Endothelial cell of umbilical vein (primary cell): ENCODE results near the gene FAM221B. TPM values are rescaled to one million over a fixed set of nuclear protein-coding genes. Genes with fewer than 3 reads are reported as not detected.

Source experiments
- BruUV-seq: library from RNA; stranded (reverse); fragments of 400-500 nt; replicated peaks from 2 replicates; lab custom pipeline; 2021; lab: Mats Ljungman, UMichigan
- CTCF ChIA-PET: fragments of 300-600, 350-600 bp; sonication (Branson Sonifier 250); formaldehyde crosslinking; loops from one replicate; lab custom pipeline; 2021; ENCODE audit warnings: antibody characterized with exemption, inconsistent platforms; lab: Charles Lee
- POLR2A ChIA-PET: fragments of 300-600, 350-600 bp; sonication (Branson Sonifier 250); formaldehyde crosslinking; loops from one replicate; lab custom pipeline; 2021; ENCODE audit warnings: antibody characterized with exemption, inconsistent platforms; lab: Charles Lee
- DNase-seq: peaks from one replicate; pipeline ENCODE4 v3.0.0-alpha.2; 2011; ENCODE audit warnings: low read depth, low spot score
- FAIRE-seq: peaks from 2 replicates; lab custom pipeline; 2011; peaks lifted over from hg19 to GRCh38; lab: Jason Lieb, UNC
- H2AFZ ChIP-seq: 2 replicates; pipeline ENCODE4 v1.6.0; 2012; ENCODE audit warnings: low read depth, low read length, control low read depth, inconsistent platforms
- H3K27ac ChIP-seq: 2 replicates; pipeline ENCODE4 v1.5.1; 2011; ENCODE audit warnings: low read depth, mild to moderate bottlenecking, control low read depth, low read length, moderate library complexity; ENCODE audit not compliant: insufficient read depth
- H3K27me3 ChIP-seq, 2 experiments: 2 replicates each; pipeline versions ENCODE4 v1.6.0 to v1.6.1; 2011; ENCODE audit warnings: low read length in 2 of 2, mixed read lengths in 1 of 2; ENCODE audit not compliant: control insufficient read depth in 2 of 2, insufficient read depth in 2 of 2
- H3K36me3 ChIP-seq, 2 experiments: 2 replicates in 1 of 2; 3 replicates in 1 of 2; pipeline ENCODE4 v1.5.1; 2011; ENCODE audit warnings: low read length in 2 of 2, mild to moderate bottlenecking in 1 of 2, moderate library complexity in 1 of 2; ENCODE audit not compliant: control insufficient read depth in 2 of 2, insufficient read depth in 2 of 2; ENCODE audit errors: extremely low read depth in 1 of 2
- H3K4me1 ChIP-seq: 3 replicates; pipeline ENCODE4 v1.5.1; 2011; ENCODE audit warnings: mild to moderate bottlenecking, low read length; ENCODE audit not compliant: control insufficient read depth, insufficient read depth; ENCODE audit errors: extremely low read depth
- H3K4me2 ChIP-seq: 2 replicates; pipeline ENCODE4 v1.6.1; 2011; ENCODE audit warnings: low read length, control low read depth, mixed read lengths; ENCODE audit not compliant: insufficient read depth
- H3K4me3 ChIP-seq, 3 experiments: fragments of 200-600 bp in 1 of 3; sonication (generic), shearing (Covaris generic) in 1 of 3; replicated peaks in 1 of 3; 2 replicates each; pipeline ENCODE4 v1.5.1; 2011 to 2016; ENCODE audit warnings: control low read depth in 3 of 3, low read length in 3 of 3, mild to moderate bottlenecking in 2 of 3, inconsistent platforms in 1 of 3, low read depth in 1 of 3, moderate library complexity in 1 of 3; ENCODE audit not compliant: insufficient read depth in 1 of 3
- H3K79me2 ChIP-seq: 2 replicates; pipeline ENCODE4 v1.6.0; 2012; ENCODE audit warnings: low read length, inconsistent platforms; ENCODE audit not compliant: control insufficient read depth, insufficient read depth
- H3K9ac ChIP-seq: replicated peaks from 2 replicates; pipeline ENCODE3; 2011; ENCODE audit warnings: low read length, control low read depth; ENCODE audit not compliant: insufficient read depth; ENCODE audit errors: extremely low read depth
- H3K9me1 ChIP-seq: replicated peaks from 3 replicates; pipeline ENCODE4 v1.6.0; 2011; ENCODE audit warnings: mild to moderate bottlenecking, low read length; ENCODE audit not compliant: control insufficient read depth, insufficient read depth; ENCODE audit errors: extremely low read depth
- H3K9me3 ChIP-seq: replicated peaks from 2 replicates; pipeline ENCODE4 v1.5.1; 2012; ENCODE audit warnings: low read length, inconsistent platforms; ENCODE audit not compliant: control insufficient read depth, insufficient read depth
- H4K20me1 ChIP-seq: replicated peaks from 2 replicates; pipeline ENCODE3; 2011; ENCODE audit warnings: mild to moderate bottlenecking, low read length; ENCODE audit not compliant: control insufficient read depth, insufficient read depth; ENCODE audit errors: extremely low read depth
- EZH2 ChIP-seq: IDR thresholded peaks from 2 replicates; pipeline ENCODE4 v1.6.1; 2012; ENCODE audit warnings: borderline replicate concordance, low read depth, mild to moderate bottlenecking, moderate library complexity, low read length, inconsistent platforms; ENCODE audit not compliant: severe bottlenecking
- FOS ChIP-seq: IDR thresholded peaks from 2 replicates; pipeline ENCODE4 v1.6.1; 2011; ENCODE audit warnings: mild to moderate bottlenecking, low read length, moderate library complexity, borderline replicate concordance; ENCODE audit not compliant: insufficient read depth
- GATA2 ChIP-seq: IDR thresholded peaks from 2 replicates; pipeline ENCODE4 v1.7.0; 2011; ENCODE audit warnings: low read depth, mild to moderate bottlenecking, moderate library complexity, mixed read lengths, low read length; ENCODE audit not compliant: insufficient read length, insufficient read depth
- JUN ChIP-seq: IDR thresholded peaks from 2 replicates; pipeline ENCODE4 v1.6.1; 2011; ENCODE audit warnings: borderline replicate concordance, low read depth; ENCODE audit not compliant: insufficient read length, insufficient read depth
- MYC ChIP-seq: IDR thresholded peaks from one replicate; pipeline ENCODE4 v1.6.1; 2011; ENCODE audit warnings: mild to moderate bottlenecking, low read depth, low read length
- POLR2A ChIP-seq: IDR thresholded peaks from 2 replicates; pipeline ENCODE4 v1.6.1; 2012; ENCODE audit warnings: low read depth, mild to moderate bottlenecking, control low read depth, low read length
- POLR2AphosphoS5 ChIP-seq: IDR thresholded peaks from 2 replicates; pipeline ENCODE4 v1.6.1; 2012; ENCODE audit warnings: low read depth, mild to moderate bottlenecking, control low read depth, low read length, moderate library complexity; ENCODE audit not compliant: insufficient read depth
- dilution Hi-C: fragments of 300-500 bp; cut with MboI; formaldehyde crosslinking; loops from one replicate; pipeline ENCODE4 v1.15.0; 2019; ENCODE audit warnings: low sequenced_read_pairs; ENCODE audit not compliant: extremely low pct_ligation_motif_present
- intact Hi-C: fragments of 100-400 bp; cut with micrococcal nuclease; formaldehyde crosslinking; loops from one replicate; pipeline ENCODE4 v1.10.0; 2022
- polyA plus RNA-seq, 4 experiments: library from polyadenylated mRNA; depleted of rRNA in 3 of 4; stranded (reverse) in 3 of 4; unstranded in 1 of 4; fragments of >200 nt; gene quantifications; 2 replicates each; pipeline versions ENCODE4 v1.2.1 to v1.2.3, GENCODE V29; 2011 to 2012; ENCODE audit warnings: missing spikeins in 1 of 4
- total RNA-seq: library from RNA; stranded (reverse); gene quantifications from 2 replicates; pipeline ENCODE4 v1.2.3, GENCODE V29; 2021
- TF ChIP-seq, protein P1 (sequence below), 2 donors: IDR thresholded peaks; 1 replicate in 1 of 2; 2 replicates in 1 of 2; pipeline ENCODE4 v1.5.1; 2011; ENCODE audit warnings: low read length in 2 of 2, mild to moderate bottlenecking in 2 of 2, moderate library complexity in 2 of 2, control low read depth in 1 of 2, inconsistent platforms in 1 of 2, low read depth in 1 of 2; ENCODE audit not compliant: insufficient read depth in 1 of 2; ENCODE audit errors: extremely low read depth in 1 of 2
- TF ChIP-seq, protein P2 (sequence below): IDR thresholded peaks from 2 replicates; pipeline ENCODE4 v1.6.1; 2011; ENCODE audit not compliant: insufficient read depth, insufficient read length

The FAM221B gene
- total and polyA plus RNA-seq, 2 donors (not counting 3 experiments of a cell fraction or from before 2014, with no cell fraction given) = not detected

GRCh38 chr9:35864695-35865255 lies 36.2 kb upstream of the FAM221B start:
- no peak overlapping the region for H3K4me2 ChIP-seq
- POLR2A ChIA-PET = no interaction called here
- no peak overlapping the region for H2AFZ ChIP-seq
- no peak overlapping the region for H3K9ac ChIP-seq
- H3K79me2 ChIP-seq = no peaks in the 10 kb centered on the region
- dilution Hi-C loops = no loop called here
- no peaks in the 10 kb centered on the region for H3K9me3 ChIP-seq
- no TSS peak for BruUV-seq
- no peak overlapping the region for H3K4me3 ChIP-seq
- FAIRE-seq (no peak), DNase-seq (no peak)
- H3K27ac ChIP-seq = no peak overlapping the region
- intact Hi-C loops = loop anchor here (2.0 kb wide), 1 partner anchor 16 kb away; no protein-coding TSS in a partner anchor
- CTCF ChIA-PET = interaction anchor here (0.9 to 2.6 kb wide), 3 partner anchors 14 to 39 kb away, joined by 3 to 7 read pairs (median 3); no protein-coding TSS in a partner anchor
- H3K36me3 ChIP-seq = no peaks in the 10 kb centered on the region
- no peaks in the 10 kb centered on the region for H3K9me1 ChIP-seq
- no peaks in the 10 kb centered on the region for H4K20me1 ChIP-seq
- H3K4me1 ChIP-seq = no peaks in the 10 kb centered on the region
- peaks cover 8 to 24% of the 10 kb centered on the region in 2 experiments for H3K27me3 ChIP-seq
- TF ChIP-seq FOS (no peak), GATA2 (no peak), POLR2A (no peak), JUN (no peak)

DNA sequence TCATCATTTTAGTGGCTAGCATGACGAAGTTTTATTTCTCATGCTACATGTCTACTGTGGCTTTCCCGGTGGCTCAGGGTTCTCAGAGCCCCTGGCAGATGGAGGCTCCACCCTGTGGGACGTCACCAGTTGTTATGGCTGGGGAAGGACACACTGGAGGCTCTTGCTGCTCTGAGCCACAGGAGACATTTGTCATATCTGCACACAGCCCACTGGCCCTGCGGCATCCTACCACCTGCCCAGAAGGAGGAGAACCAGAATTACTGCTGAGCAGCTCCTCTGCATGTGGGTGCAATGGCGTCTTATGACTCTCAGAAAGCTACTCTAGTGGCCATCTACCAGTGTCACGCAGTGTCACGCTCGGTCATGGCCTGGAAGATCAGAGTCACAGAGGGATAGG lies 35.1 kb upstream of the FAM221B start:
- no peaks in the 10 kb centered on the region for H3K9me1 ChIP-seq
- no peaks in the 10 kb centered on the region for H3K9me3 ChIP-seq
- H3K9ac ChIP-seq = no peak overlapping the region
- H3K4me1 ChIP-seq = no peaks in the 10 kb centered on the region
- H3K4me2 ChIP-seq = no peak overlapping the region
- H3K27ac ChIP-seq = no peak overlapping the region
- no TSS peak for BruUV-seq
- TF ChIP-seq, protein P1, sequence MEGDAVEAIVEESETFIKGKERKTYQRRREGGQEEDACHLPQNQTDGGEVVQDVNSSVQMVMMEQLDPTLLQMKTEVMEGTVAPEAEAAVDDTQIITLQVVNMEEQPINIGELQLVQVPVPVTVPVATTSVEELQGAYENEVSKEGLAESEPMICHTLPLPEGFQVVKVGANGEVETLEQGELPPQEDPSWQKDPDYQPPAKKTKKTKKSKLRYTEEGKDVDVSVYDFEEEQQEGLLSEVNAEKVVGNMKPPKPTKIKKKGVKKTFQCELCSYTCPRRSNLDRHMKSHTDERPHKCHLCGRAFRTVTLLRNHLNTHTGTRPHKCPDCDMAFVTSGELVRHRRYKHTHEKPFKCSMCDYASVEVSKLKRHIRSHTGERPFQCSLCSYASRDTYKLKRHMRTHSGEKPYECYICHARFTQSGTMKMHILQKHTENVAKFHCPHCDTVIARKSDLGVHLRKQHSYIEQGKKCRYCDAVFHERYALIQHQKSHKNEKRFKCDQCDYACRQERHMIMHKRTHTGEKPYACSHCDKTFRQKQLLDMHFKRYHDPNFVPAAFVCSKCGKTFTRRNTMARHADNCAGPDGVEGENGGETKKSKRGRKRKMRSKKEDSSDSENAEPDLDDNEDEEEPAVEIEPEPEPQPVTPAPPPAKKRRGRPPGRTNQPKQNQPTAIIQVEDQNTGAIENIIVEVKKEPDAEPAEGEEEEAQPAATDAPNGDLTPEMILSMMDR (IDR thresholded peaks at IDR 0.05; ENCODE audit: extremely low read depth in 1 of 2, insufficient read depth in 1 of 2, low read depth in 1 of 2, low read length in 2 of 2) = no peak
- TF ChIP-seq FOS = no peak
- no peak for TF ChIP-seq GATA2
- TF ChIP-seq, protein P2, sequence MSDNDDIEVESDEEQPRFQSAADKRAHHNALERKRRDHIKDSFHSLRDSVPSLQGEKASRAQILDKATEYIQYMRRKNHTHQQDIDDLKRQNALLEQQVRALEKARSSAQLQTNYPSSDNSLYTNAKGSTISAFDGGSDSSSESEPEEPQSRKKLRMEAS = no peak
- TF ChIP-seq POLR2A = no peak
- no peak for TF ChIP-seq MYC
- TF ChIP-seq POLR2AphosphoS5 = no peak
- no peak for TF ChIP-seq JUN
- no peak for TF ChIP-seq EZH2
- no peaks in the 10 kb centered on the region for H4K20me1 ChIP-seq
- intact Hi-C loops = no loop called here
- no peaks in the 10 kb centered on the region for H3K36me3 ChIP-seq
- H3K27me3 ChIP-seq = peaks cover 8 to 26% of the 10 kb centered on the region in 2 experiments
- ChIA-PET CTCF (interaction anchor here (2.6 to 4.8 kb wide), 2 partner anchors 19 to 37 kb away, joined by 7 to 27 read pairs; no protein-coding TSS in a partner anchor), POLR2A (no interaction called here)
- no peak overlapping the region for H3K4me3 ChIP-seq
- H3K79me2 ChIP-seq = no peaks in the 10 kb centered on the region
- DNase-seq (no peak), FAIRE-seq (no peak)
- H2AFZ ChIP-seq = no peak overlapping the region
- dilution Hi-C loops = no loop called here
